Fibroblast of lung (primary cell): Measurements from ENCODE around the gene ATP1B3.

Source experiments
- EZH2 ChIP-seq: IDR thresholded peaks from 2 replicates; pipeline ENCODE4 v1.5.1; 2012; ENCODE audit warnings: low read length, control low read depth, mild to moderate bottlenecking; ENCODE audit errors: missing control alignments
- TF ChIP-seq, protein P1 (sequence below), 2 donors: IDR thresholded peaks in 1 of 2; conservative IDR thresholded peaks in 1 of 2; 1 replicate in 1 of 2; 2 replicates in 1 of 2; pipeline ENCODE4 v1.5.1; 2011 to 2012; ENCODE audit warnings: low read length in 2 of 2, control low read depth in 1 of 2, inconsistent platforms in 1 of 2, low read depth in 1 of 2, mild to moderate bottlenecking in 1 of 2

- TF ChIP-seq, protein P1, sequence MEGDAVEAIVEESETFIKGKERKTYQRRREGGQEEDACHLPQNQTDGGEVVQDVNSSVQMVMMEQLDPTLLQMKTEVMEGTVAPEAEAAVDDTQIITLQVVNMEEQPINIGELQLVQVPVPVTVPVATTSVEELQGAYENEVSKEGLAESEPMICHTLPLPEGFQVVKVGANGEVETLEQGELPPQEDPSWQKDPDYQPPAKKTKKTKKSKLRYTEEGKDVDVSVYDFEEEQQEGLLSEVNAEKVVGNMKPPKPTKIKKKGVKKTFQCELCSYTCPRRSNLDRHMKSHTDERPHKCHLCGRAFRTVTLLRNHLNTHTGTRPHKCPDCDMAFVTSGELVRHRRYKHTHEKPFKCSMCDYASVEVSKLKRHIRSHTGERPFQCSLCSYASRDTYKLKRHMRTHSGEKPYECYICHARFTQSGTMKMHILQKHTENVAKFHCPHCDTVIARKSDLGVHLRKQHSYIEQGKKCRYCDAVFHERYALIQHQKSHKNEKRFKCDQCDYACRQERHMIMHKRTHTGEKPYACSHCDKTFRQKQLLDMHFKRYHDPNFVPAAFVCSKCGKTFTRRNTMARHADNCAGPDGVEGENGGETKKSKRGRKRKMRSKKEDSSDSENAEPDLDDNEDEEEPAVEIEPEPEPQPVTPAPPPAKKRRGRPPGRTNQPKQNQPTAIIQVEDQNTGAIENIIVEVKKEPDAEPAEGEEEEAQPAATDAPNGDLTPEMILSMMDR (conservative IDR thresholded peaks at IDR 0.05 in 1 of 2, IDR thresholded peaks at IDR 0.05 in 1 of 2; ENCODE audit: low read depth in 1 of 2, low read length in 2 of 2): no peak
- no peak for TF ChIP-seq EZH2
Observed at GRCh38 chr3:141929341-141929995, 53.0 kb downstream of the ATP1B3 start.
